Activated CD4-positive, alpha-beta T cell treated with anti-CD3 and anti-CD28 coated beads, Interleukin-10, Interleukin-2, amounts not matched to agents 100 ng/mL and 50 ng/mL, durations not matched to agents 16 hours and 8 hours (primary cell): Measurements from ENCODE around the gene TSSC4.

Source experiments
- DNase-seq: peaks from one replicate; pipeline ENCODE4 v3.0.0-alpha.2; 2020

The TSSC4 gene

DNA sequence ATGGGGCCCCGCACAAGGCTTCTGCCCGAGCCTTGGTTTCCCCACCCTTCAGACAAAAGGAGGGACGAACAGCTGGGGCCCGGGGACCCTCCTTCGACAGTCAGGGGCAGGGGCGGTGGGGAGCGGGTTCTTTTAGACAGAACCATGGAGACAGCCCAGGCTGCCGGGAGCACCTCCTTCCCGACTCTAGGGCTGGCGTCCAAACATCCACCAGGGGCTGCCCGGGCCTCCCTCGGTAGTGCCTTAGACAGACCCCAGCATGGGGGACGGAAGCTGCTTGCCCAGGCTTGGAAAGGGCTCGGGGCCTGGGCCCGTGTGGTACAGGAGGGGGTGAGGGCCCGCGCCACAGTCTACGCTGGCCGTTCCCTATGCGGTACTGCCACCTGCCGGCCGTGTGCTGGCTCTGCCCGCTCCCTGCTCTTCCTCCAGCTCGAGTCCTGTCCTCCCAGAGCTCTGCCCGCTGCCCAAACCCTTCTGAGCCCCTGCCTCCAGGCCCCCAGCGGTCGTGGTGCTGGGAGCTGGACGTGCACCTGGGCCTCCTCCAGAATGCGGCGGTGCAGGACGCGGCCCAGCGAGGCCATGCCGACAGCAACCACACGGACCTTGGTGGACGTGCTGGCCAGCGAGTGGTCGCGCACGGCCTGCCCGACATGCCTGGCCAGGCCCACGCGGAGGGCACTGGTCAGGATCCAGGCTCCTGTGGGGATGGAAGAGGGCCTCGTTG, 20.1 kb downstream of the TSSC4 start:
- DNase-seq: peak; percentile 73

DNA sequence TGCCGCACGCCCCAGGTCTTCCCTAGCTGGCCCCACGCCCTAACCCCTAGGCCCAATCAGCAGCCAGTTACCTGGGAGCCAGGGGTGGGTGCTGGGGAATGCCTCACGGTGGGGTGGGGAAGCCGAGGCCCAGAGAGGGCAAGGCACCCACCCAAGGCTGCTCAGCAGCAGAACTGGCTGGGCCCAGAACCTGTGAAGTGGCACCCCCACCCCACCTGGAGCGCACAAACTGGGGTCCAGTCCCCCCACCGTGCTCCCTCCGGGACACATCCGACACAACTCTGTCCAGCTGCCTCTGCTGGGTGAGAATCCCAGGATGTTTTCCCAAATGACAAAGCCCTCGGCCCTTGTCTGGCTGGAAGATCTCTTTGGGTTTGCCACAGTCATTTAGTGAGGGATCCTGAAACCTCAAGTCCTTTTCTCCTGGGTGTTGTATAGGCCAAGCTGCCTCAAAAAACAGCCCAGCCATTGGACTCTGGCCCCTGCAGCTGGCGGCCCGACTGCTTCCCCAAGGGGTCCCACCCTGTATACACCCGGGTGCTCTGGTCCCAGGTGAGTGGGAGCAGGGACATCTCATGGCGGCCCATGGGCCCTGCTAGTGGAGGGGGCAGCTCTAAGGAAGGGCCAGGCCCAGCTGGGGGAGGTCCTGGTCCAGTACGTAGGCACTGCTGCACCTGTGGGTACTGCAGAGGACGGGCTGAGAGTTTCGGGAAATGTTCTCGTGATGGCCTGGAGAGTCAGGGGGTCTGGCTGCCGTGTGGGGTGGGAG, 20.9 kb downstream of the TSSC4 start:
- DNase-seq: no peak

DNA sequence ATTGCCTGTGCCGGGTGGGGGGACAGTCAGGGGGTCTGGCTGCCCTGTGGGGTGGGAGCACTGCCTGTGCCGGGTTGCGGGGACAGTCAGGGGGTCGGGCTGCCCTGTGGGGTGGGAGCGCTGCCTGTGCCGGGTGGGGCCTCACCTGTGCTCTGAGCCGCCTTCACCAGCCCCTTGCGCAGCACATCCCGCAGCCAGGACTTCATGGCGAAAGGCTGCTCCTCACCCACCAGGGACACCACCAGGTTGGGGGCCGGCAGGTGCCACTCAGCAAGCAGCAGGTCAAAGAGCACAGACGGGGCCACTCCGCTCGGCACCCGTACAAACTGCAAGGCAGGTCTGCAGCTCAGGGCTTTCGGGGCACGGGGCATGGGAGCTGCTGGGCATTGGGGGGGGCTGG, 21.4 kb downstream of the TSSC4 start:
- DNase-seq: no peak

DNA sequence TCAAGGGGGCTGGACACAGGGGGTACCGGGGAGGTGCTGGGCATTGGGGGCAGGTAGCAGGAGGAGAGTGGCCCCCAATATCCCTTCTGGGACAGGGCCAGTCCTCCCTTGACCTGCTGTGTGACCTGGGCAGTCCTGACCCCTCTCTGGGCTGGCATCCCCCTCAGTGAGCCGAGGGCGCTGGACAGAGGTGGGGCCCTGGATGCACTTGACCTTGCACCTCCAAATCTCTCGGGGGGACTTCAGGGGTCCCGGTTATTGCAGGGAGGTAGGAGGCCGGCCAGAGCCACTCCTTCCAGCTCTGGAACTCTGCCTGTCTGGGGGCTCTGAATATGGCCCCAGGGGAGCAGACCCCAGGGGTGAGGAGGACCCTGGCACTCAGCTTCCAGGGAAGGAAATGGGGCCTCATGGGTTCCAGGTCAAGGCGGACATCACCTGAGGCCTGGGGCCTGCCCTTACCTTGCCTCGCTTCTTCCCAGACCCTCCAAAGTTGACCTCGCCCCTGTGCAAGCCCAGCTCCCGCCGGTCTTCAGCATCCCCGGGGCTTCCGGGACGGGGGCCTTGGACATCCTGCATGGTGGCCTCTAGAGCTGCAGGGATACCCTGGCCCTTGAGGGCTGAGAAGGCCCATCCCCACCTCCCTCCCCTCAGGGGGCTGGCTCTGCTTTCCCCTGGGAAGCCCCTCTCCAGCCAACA, 22.1 kb downstream of the TSSC4 start:
- DNase-seq: no peak

DNA sequence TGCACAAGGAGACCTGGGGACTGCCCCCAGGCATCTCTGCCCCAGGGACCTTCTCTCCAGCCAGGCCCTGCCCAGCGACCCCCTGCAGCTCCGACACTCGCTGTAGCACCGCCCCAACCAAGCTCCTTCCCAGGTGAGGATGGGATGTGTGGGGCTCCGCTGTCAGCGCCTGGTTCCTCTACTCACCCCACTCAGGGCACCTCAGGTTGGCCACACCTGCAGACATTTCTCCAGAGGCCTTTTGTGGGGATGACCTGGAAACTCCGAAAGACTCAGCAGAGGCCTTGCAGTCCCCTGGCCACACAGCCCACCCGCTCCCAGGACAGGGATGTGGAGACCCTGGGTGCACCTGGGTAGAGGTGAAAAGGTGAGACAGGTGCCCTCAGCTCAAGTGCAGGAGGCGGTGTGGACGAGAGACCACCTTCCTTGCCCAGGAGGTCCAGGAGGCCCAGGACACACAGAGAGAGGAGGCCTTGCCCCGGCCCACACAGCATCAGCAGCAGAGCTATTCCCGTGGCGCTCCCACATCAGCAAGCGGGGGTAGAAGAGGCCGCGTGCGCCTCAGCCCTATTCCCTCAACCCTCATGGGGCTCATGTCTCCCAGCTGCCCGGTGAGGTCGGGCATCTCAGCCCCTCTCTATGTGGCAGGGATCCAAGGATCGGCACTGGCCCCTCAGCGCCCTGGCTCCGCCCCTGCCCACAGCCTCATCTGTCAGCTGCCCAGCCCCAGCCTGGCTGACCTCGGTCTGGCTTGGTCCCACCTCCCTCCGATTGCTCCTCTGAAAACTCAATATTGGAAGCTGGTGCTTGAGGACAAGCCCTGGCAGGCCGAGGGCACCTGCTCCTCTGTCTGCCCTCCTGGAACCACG, 22.8 kb downstream of the TSSC4 start:
- no peak for DNase-seq

DNA sequence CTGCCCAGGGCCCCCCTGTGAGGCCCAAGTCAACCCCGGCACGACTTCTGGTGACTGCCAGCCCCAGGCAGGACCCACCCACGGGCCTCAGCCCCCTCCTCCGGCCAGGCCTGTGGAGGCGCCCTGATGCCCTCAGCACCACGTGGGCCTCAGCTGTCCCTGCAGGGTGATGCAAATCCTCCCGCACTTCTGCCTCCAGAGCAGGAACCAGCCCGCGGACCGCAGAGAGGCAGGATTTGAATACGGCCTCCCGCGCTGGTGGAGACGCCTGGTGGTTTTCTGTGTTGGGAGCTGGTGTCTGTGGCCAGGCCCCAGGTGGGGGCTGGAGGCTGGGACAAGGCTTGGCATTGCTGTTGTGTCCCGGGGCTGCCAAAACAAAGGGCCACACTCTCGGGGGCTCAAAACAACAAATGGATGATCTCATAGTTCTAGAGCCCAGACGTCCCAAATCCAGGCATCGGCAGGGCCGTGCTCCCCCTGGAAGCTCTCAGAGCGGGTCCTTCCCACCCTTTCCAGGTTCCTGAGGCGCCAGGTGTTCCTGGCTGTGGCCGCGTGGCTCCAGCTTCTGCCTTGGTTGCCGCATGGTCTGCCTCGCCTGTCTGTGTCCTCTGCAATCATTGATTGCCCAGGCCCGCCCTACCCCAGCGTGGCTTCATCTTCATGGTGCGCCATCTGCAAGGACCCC, 24.4 kb downstream of the TSSC4 start:
- DNase-seq: no peak

DNA sequence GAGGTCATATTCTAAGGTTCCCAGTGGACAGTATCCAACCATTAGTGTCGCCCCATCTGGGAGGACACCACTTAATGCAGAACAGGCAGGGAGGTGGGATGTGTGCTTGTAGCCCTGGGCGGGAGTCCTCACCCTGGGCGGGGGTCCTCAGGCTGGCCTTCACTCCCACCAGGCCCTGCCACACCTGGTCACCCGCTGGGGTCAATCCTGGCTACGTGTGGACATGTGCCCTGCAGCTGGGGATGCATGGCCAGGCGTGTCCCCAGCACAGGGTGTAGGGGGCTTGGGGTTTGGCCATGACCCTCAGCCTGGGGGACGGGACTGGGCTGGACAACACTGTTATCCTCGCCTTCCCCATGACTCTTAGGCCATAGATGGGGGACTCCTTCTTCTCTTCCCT, 25.0 kb downstream of the TSSC4 start:
- no peak for DNase-seq

DNA sequence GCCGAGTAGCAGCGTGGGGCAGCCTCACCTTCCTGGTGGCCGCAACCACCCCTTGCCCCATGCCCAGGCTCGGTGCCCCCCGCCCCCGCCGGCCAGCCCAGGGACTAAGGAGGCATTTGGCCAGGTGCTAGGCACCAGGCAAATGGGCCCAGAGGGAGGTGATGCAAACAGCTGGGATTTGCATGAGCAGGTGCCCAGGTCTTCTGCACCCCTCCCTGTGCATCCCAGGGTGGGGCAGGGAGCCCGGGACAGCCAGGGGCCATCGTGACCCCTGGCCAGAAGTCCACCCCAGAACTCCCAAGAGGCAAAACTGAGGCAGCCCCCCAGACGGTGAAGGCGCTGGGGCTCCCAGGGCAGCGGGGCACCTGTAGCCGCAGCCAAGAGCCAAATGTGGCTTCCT, 25.7 kb downstream of the TSSC4 start:
- DNase-seq: no peak

DNA sequence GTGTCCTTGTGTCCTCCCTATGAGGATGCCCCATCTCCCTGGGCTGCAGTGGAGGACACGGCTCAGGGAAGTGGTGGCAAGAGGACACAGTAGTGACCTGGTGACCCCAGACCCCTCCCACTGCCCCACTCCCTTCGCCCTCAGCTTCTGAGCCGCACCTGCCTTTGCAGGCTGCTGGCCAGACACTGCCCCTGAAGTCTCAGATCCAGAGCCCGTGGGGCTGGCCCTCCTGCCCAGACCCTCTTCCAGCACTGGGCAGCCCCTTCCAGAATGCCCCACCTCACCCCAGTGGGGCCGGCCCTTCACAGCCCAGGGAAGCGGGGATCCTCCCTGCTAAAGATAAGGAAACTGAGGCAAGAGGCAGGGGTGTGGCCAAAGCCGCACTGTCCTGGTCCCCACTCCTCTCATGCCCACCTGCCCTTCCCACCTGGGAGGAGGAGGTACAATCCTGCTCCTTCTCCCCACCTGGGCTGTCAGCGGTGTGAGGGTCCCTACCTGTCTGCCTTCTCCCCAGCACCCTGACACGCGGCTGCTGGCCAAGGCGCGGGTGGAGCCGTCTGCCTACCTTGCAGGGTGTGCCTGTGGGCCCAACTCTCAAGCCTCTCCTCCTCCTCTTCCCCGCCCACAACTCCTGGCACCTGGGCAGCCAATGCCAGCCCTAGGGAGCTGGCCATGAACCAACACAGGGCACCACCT, 26.4 kb downstream of the TSSC4 start:
- DNase-seq: no peak

DNA sequence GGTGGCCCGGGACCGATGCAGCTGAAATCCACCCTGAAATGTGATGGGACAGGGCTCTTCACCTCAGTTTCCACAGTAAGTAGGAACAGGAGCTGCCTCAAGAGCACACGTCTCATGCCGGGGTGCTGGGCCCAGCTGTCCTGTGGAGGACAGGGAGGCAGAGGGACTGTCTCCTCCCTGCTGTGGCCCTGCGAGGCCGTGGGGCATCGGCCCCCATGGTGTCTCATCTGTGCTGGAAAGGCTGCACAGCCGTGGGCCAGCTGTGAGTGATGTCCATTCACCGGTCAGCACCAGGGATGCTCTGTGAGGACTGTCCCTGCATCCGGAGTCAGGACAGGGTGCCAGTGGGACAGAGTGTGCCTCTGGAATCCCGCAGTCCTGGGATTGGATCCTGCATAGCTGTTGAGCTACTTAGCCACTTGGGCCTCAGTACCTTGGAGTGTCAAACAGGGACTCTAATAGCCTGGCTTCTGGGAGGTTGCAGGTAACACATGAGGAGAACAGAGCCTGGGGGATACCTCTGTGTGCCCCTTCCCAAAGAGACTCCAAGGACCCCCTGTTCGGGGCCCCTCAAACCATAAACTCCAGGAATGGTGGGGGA, 27.3 kb downstream of the TSSC4 start:
- no peak for DNase-seq

DNA sequence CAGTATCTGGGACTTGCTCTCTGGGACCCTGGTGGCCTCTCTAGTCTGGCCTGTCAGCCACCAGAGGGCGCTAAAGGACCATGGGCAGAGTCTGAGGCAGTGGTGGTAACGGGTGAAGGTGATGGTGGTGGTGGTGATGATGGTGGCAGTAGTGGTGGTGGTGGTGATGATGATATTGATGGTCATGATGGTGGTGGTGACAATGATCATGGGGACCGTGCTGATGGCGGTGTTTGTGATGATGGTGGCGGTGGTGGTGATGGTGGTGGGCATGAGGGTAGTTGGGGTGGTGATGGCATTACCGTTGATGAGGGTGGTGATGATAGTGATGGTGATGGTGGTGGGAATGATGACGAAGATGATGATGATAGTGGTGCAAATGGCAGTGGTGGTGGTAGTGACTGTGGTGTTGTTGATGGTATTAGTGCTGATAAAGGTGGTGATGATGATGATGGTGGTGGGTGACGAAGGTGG, 27.8 kb downstream of the TSSC4 start:
- DNase-seq: peak; percentile 80

DNA sequence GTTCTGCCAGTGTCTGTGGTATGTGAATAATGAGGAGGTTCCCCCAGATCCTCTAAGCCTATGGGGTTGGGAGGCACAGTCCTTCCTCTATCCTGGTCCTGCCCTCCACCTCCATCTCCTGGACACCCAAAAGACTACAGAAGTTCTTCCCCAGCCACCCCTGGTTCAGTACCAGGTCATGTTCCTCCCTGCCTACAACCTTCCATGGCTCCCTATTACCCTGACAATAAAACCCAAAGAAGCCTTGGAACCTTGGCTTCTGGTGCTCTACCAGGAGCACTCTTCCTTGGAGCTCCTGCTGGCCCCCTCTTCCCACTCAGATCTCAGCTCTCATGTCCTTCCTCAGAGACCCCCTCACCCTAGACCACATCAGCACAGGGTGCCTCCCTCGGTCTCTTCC, 30.8 kb downstream of the TSSC4 start:
- DNase-seq: no peak

DNA sequence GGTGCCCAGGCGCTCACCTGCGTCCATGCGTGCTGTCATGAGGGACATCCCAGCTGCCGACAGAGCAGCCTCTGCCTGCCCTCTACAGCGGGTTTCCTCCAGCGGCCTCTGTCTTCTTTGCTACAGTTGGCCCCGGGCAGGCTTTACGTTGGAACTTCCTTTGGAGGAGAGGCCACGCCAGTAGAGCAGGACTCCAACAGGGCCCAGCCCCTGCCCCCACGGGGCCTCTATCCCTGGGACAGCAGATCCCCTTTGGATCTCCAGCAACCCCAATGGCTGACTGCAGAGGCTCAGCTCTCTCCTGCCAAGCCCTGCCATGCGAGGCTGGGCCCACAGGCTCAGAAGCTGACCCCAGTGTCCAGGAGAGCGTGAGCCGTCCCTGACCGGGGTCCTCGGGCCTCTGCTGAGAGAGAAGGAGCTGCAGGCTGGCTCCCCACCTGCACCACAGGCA, 31.6 kb downstream of the TSSC4 start:
- no peak for DNase-seq

DNA sequence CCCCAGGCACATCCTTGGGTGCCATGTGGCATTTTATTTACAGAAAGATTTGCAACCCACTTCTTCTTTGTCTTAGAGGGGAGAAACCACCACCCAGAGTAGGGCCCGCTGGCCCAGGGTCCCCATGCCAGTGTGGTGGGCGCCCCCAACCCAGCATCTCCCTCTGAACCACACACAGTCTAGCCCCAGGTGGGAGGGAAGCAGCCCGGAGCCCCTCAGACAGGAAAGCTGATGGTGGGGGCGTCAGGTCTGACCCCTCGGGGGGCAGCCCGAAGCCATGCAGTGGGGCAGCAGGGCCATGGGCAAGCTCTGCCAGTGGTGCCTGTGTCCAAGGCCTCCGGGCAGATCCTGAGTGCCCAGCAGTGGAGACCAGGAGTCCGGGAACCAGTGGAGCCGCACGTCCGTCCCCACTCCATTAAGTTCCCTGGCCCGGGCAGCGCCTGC, 32.1 kb downstream of the TSSC4 start:
- DNase-seq: no peak

DNA sequence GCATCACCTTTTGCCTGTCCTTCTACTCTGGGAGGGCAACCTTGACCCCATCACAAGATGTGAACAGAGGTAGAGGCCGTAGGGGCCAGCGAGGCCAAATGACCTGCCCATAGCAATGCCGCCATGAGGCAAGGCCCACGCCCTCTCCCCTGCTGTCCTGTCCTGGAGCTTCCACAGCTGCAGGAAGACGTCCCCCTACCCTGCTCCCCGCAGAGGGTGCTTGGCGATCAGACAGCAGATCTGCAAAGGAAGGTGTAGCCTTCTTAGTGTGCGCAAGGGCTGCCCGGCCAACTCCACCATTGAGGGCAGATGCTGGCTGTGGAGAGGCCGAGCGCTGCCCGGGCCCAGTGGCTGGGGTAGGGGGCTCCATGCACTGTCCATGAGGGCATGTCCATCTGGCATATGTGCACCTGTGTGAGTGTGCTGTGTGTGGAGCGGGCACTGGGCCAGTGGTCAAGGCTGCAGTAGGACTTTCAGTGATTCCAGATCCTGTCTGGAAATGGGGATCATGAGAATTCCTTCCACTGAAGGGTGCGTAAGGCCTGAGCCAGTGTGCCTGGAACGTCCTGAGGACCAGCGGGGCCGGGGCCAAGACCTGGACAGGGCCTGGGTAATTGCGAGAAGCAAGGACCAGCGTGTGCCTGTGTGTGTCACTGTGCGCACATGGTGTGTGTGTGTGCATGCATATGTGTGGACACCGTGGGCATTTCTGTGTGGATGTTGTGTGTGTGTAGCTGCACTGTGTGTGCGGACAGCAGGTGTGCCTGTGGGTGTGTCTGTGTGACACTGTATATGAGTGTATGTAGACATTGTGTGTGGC, 32.8 kb downstream of the TSSC4 start:
- DNase-seq: no peak

DNA sequence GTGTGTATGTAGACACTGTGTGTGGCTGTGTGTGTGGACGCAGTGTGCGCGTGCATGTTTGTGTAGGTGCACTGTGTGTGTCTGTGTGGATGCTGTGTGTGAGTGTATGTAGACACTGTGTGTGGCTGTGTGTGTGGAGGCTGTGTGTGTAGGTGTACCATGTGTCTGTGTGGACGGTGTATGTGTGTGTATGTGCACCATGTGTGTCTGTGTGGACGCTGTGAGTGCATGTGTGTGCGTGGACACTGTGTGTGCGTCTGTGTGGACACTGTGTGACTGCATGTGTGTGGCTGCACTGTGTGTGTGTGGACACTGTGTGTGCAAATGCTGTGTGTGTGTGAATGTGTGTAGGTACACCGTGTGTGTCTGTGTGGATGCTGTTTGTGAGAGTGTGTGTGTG, 33.5 kb downstream of the TSSC4 start:
- no peak for DNase-seq

DNA sequence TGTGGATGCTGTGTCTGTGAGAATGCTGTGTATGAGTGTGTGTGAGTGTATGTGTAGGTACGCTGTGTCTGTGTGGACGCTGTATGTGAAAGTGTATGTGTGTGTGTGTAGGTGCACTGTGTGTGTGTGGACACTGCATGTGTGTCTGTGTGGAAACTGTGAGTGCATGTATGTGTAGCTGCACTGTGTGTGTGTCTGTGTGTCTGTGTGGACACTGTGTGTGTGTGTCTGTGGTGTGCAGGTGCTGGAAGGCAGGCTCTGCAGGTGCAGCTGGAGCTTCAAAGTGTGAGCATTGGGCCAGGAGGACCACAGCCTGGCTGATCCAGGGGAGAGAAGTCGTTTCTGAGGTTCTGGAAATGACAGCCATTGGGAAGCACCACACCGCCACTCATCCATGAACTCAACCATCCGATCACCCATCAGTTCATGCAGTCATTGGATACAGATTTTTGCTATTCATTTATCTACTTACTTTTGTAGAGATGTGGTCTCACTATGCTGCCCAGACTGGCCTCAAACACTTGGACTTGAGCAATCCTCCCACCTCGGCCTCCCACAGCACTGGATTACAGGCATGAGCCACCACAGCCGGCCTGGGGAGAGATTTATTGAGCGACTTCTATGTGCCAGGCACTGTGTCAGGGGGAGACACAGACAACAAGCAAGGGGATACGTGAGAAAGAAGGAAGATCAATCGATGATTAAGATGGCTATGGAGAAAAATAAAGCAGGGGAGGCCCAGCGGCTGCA, 34.1 kb downstream of the TSSC4 start:
- no peak for DNase-seq

DNA sequence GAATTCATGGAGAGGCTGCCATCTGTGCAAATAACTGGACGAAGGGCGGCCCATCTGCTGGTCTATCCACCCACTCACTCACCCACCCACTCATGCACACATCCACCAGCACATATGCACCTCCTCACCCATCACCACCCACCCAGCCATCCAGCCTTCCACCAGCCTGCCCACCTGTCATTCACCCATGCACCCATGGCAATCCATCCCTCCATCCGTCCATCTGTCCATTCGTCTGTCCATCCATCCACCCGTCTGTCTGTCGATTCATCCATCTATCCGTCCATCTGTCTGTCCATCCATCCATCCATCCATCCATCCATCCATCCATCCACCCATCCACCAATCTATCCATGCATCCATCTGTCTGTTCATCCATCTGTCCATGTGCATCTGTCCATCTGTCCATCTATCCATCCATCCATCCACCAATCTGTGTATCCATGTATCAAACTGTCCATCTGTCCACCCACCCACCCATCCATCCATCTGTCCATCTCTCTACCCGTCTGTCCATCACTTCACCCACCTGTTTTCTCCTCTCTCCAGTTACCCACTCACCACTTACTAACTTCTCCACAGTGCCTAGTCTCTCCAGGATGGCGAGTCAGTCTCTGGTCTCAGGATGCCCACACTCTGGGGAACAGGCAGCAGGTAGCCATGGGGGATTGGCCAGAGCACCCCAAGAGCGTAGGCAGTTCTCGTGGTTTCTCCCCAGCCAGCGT, 34.9 kb downstream of the TSSC4 start:
- DNase-seq: no peak
